ENCODE data around the gene KAT6B. TPM values are rescaled to one million over a fixed set of nuclear protein-coding genes. Genes with fewer than 3 reads are reported as not detected.

Gene KAT6B
- total RNA-seq, 1 donor from 2014 or later = 41.1 TPM

DNA sequence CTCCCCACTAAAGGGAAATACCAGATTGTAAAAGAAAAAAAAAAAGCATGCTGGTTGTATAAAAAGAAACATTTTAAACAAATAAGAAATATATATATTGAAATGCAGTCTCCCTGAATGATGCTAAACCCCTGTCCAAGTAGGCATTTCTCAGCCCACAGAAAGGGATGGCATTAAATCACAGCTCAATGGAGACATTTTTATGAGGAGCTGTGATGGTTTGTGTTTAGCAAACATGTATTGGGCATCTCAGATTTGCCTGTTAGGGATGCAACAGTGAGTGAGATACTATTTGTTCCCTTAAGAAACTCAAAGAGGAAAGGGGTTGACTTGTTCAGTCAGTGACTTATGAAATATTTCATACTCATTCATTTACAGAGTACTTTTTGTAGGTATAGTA lies 51.5 kb downstream of the KAT6B start:
- Histone ChIP-seq H3K4me1 (no peaks in the 10 kb centered on the region), H3K4me3 (no peak overlapping the region), H3K9me3 (no peaks in the 10 kb centered on the region), H3K27me3 (no peaks in the 10 kb centered on the region), H3K27ac (no peak overlapping the region), H3K36me3 (no peaks in the 10 kb centered on the region)
- TF ChIP-seq, protein P1, sequence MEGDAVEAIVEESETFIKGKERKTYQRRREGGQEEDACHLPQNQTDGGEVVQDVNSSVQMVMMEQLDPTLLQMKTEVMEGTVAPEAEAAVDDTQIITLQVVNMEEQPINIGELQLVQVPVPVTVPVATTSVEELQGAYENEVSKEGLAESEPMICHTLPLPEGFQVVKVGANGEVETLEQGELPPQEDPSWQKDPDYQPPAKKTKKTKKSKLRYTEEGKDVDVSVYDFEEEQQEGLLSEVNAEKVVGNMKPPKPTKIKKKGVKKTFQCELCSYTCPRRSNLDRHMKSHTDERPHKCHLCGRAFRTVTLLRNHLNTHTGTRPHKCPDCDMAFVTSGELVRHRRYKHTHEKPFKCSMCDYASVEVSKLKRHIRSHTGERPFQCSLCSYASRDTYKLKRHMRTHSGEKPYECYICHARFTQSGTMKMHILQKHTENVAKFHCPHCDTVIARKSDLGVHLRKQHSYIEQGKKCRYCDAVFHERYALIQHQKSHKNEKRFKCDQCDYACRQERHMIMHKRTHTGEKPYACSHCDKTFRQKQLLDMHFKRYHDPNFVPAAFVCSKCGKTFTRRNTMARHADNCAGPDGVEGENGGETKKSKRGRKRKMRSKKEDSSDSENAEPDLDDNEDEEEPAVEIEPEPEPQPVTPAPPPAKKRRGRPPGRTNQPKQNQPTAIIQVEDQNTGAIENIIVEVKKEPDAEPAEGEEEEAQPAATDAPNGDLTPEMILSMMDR (IDR thresholded peaks at IDR 0.05) = no peak
- intact Hi-C loops (cut with DNase I) = no loop called here
- no peak for DNase-seq (ENCODE audit: low spot score in 2 of 2)

DNA sequence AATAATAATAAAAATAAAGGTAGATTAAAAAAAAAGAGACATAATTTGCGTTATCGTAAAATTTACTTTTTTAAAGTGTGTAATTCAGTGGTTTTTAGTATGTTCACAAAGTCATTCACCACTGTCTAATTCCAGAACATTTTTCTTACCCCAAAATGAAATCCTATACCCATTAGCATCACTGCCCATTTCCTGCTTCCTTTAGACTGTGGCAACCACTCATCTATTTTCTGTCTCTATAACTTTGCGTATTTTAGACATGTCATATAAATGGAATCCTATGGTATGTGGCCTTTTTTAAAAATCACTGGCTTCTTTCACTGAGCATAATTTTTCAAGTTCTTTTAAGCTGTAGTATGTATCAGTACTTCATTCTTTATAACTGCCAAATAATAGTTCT lies 53.6 kb downstream of the KAT6B start:
- Histone ChIP-seq H3K4me3 (no peak overlapping the region), H3K36me3 (no peaks in the 10 kb centered on the region), H3K27ac (no peak overlapping the region), H3K9me3 (no peaks in the 10 kb centered on the region), H3K27me3 (no peaks in the 10 kb centered on the region), H3K4me1 (no peaks in the 10 kb centered on the region)
- TF ChIP-seq, protein P1 (IDR thresholded peaks at IDR 0.05) = no peak
- DNase-seq (ENCODE audit: low spot score in 2 of 2) = no peak
- intact Hi-C loops (cut with DNase I) = no loop called here

DNA sequence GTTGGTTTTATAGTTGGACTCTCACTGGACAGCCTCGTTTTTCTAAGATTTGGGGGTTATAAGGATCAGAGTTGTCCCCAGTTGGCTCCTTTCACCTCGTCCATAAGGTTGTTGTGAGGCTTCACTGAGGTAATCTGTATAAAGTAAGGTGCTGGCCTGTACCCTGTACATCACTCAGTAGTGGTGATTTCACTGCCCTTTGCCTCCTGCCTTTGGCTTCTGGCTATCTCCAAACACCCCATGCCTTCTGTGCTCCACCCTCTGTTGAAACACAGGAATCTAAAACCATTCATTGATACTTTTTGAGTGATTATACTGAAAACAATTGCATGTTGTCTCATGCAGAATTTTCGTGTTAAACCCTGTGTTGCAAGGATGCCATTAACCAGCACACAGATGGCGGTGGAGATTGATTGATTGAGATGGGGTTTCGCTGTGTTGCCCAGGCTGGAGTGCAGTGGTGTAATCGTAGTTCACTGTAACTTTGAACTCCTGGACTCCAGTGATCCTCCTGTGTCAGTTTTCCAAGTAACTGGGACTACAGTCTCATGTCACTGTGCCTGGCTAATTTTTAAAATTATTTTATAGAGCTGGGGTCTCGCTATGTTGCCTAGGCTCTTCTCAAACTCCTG lies 55.0 kb downstream of the KAT6B start:
- Histone ChIP-seq H3K4me3 (no peak overlapping the region), H3K27ac (no peak overlapping the region), H3K27me3 (no peaks in the 10 kb centered on the region), H3K36me3 (no peaks in the 10 kb centered on the region), H3K9me3 (no peaks in the 10 kb centered on the region), H3K4me1 (no peaks in the 10 kb centered on the region)
- no peak for DNase-seq (ENCODE audit: low spot score in 2 of 2)
- TF ChIP-seq, protein P1 (IDR thresholded peaks at IDR 0.05) = no peak
- intact Hi-C loops (cut with DNase I) = no loop called here

DNA sequence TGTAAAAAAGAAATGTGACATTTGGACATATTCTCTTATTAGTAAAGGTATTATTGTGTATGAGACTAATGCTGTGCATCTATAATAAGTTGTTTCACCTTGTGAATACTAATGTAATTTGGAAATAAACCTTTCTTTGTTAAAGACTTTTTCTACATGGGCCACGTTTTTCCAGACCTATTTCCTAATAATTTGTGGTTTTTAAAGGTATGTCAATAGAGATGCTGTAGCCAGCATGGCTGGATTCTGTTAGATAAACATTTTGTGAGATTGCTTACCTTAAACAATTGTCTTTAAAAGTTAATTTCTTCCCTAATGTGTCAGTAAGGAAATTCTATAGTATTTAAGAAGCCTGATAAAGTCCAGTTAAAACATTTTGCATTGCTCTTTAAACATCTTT lies 56.0 kb downstream of the KAT6B start:
- Histone ChIP-seq H3K4me1 (no peaks in the 10 kb centered on the region), H3K27ac (no peak overlapping the region), H3K27me3 (no peaks in the 10 kb centered on the region), H3K36me3 (no peaks in the 10 kb centered on the region), H3K9me3 (no peaks in the 10 kb centered on the region), H3K4me3 (no peak overlapping the region)
- no peak for DNase-seq (ENCODE audit: low spot score in 2 of 2)
- intact Hi-C loops (cut with DNase I) = no loop called here
- TF ChIP-seq, protein P1 (IDR thresholded peaks at IDR 0.05) = no peak

DNA sequence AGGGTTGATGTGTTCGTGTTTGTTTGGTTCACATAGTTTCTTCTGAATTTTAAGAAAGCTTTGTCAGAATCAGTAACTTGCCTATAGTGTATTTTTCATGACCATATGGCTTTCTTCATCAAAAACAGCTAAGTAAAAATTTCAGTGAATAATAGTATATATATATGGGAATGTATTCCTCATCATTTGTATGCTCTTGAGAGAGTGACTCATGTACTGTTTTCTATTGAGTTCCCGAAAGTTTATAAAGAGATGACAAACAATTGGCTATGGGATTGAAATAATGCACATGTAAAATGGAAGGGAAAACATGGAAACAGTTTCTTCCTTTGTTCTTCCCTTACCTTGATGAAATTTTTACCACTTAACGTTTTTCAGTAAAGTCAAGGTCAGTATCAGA lies 56.4 kb downstream of the KAT6B start:
- Histone ChIP-seq H3K27ac (no peak overlapping the region), H3K9me3 (no peaks in the 10 kb centered on the region), H3K4me1 (no peaks in the 10 kb centered on the region), H3K27me3 (no peaks in the 10 kb centered on the region), H3K4me3 (no peak overlapping the region), H3K36me3 (no peaks in the 10 kb centered on the region)
- intact Hi-C loops (cut with DNase I) = no loop called here
- DNase-seq (ENCODE audit: low spot score in 2 of 2) = no peak
- TF ChIP-seq, protein P1 (IDR thresholded peaks at IDR 0.05) = no peak

DNA sequence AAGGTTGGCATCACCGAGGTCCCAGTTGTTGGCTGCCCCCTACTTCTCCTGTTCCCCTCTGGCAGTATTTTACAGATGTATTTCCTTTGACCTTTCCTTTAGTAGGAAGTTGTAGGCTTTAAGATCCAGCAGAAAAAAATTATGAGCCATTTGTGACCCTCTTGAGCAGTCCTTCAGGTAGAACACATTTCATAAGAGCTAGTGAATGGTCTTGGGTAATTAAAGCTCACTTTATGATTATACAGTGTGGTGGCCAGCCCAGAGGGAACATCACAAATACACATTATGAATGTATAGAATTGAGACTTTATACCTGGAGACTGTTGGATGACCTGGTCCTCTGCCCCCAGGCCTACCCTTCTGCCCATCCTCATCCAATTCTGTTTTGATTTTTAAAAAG lies 57.0 kb downstream of the KAT6B start:
- Histone ChIP-seq H3K9me3 (no peaks in the 10 kb centered on the region), H3K27me3 (no peaks in the 10 kb centered on the region), H3K27ac (no peak overlapping the region), H3K4me3 (no peak overlapping the region), H3K36me3 (no peaks in the 10 kb centered on the region), H3K4me1 (no peaks in the 10 kb centered on the region)
- TF ChIP-seq, protein P1 (IDR thresholded peaks at IDR 0.05) = no peak
- no peak for DNase-seq (ENCODE audit: low spot score in 2 of 2)
- intact Hi-C loops (cut with DNase I) = no loop called here
